NCI-H2196 (cell line): Measurements from ENCODE around the gene RPL12.

ENCODE experiments used
- DNase-seq: peaks from one replicate; lab custom pipeline; 2025; ENCODE audit not compliant: unreplicated experiment; lab: John Stamatoyannopoulos, UW

The RPL12 gene

GRCh38 chr9:127407492-127407843 is 43.7 kb downstream of the RPL12 start:
- no peak for DNase-seq

- DNase-seq: no peak
Measured at GRCh38 chr9:127406799-127407491, 44.3 kb downstream of the RPL12 start.

GRCh38 chr9:127405344-127406125 is 45.7 kb downstream of the RPL12 start:
- DNase-seq: no peak

GRCh38 chr9:127404631-127405030 is 46.6 kb downstream of the RPL12 start:
- DNase-seq: no peak

- DNase-seq: no peak
Measured at GRCh38 chr9:127403507-127404192, 47.6 kb downstream of the RPL12 start.

GRCh38 chr9:127402401-127403090 is 48.7 kb downstream of the RPL12 start:
- DNase-seq: no peak

GRCh38 chr9:127399736-127400269 is 51.4 kb downstream of the RPL12 start:
- no peak for DNase-seq

- no peak for DNase-seq
Measured at GRCh38 chr9:127398715-127399400, 52.3 kb downstream of the RPL12 start.

GRCh38 chr9:127398275-127398647 is 52.9 kb downstream of the RPL12 start:
- DNase-seq: no peak
